NK-92 (cell line): Measurements from ENCODE around the gene GALNT17.

Experiments used
- DNase-seq: peaks from one replicate; lab custom pipeline; 2025; ENCODE audit not compliant: unreplicated experiment; lab: John Stamatoyannopoulos, UW

GALNT17 gene

GRCh38 chr7:71334541-71334940 is 202.6 kb downstream of the GALNT17 start:
- DNase-seq = no peak

- DNase-seq = no peak
Observed at GRCh38 chr7:71338866-71339265, 206.9 kb downstream of the GALNT17 start.

GRCh38 chr7:71339924-71340323 is 208.0 kb downstream of the GALNT17 start:
- DNase-seq = no peak

- no peak for DNase-seq
Observed at GRCh38 chr7:71342202-71342601, 210.3 kb downstream of the GALNT17 start.

- DNase-seq = no peak
Observed at GRCh38 chr7:71343039-71343438, 211.1 kb downstream of the GALNT17 start.

GRCh38 chr7:71343892-71344291 is 211.9 kb downstream of the GALNT17 start:
- DNase-seq = no peak

- DNase-seq = no peak
Observed at GRCh38 chr7:71345117-71345884, 213.4 kb downstream of the GALNT17 start.

- DNase-seq = no peak
Observed at GRCh38 chr7:71348821-71349681, 217.1 kb downstream of the GALNT17 start.

- no peak for DNase-seq
Observed at GRCh38 chr7:71349682-71350481, 217.9 kb downstream of the GALNT17 start.

GRCh38 chr7:71350680-71351079 is 218.7 kb downstream of the GALNT17 start:
- DNase-seq = no peak

GRCh38 chr7:71354716-71355115 is 222.8 kb downstream of the GALNT17 start:
- no peak for DNase-seq

- no peak for DNase-seq
Observed at GRCh38 chr7:71361451-71362032, 229.6 kb downstream of the GALNT17 start.

- DNase-seq = no peak
Observed at GRCh38 chr7:71362240-71362639, 230.3 kb downstream of the GALNT17 start.

GRCh38 chr7:71363223-71363622 is 231.3 kb downstream of the GALNT17 start:
- DNase-seq = no peak

- DNase-seq = no peak
Observed at GRCh38 chr7:71363627-71364026, 231.7 kb downstream of the GALNT17 start.

GRCh38 chr7:71364551-71364950 is 232.6 kb downstream of the GALNT17 start:
- DNase-seq = no peak

GRCh38 chr7:71372991-71373390 is 241.0 kb downstream of the GALNT17 start:
- DNase-seq = no peak

GRCh38 chr7:71377062-71377461 is 245.1 kb downstream of the GALNT17 start:
- DNase-seq = no peak

GRCh38 chr7:71377469-71377868 is 245.5 kb downstream of the GALNT17 start:
- DNase-seq = no peak

- no peak for DNase-seq
Observed at GRCh38 chr7:71384094-71384493, 252.2 kb downstream of the GALNT17 start.

GRCh38 chr7:71385330-71385729 is 253.4 kb downstream of the GALNT17 start:
- DNase-seq = no peak
